ENCODE results near the gene DUS1L.

The DUS1L gene

GRCh38 chr17:82018989-82019689 is 46.5 kb downstream of the DUS1L start:
- no peak for TF ChIP-seq CTCF (IDR thresholded peaks at IDR 0.05; ENCODE audit: borderline replicate concordance, insufficient read depth, low read depth, low read length)
- no peak overlapping the region for H3K4me3 ChIP-seq (ENCODE audit: low read depth, low read length)

GRCh38 chr17:82018152-82018988 is 47.2 kb downstream of the DUS1L start:
- no peak for TF ChIP-seq CTCF (IDR thresholded peaks at IDR 0.05; ENCODE audit: borderline replicate concordance, insufficient read depth, low read depth, low read length)
- no peak overlapping the region for H3K4me3 ChIP-seq (ENCODE audit: low read depth, low read length)

- no peak for TF ChIP-seq CTCF (IDR thresholded peaks at IDR 0.05; ENCODE audit: borderline replicate concordance, insufficient read depth, low read depth, low read length)
Observed at GRCh38 chr17:82017612-82018151, 47.9 kb downstream of the DUS1L start.

GRCh38 chr17:82016875-82017459 is 48.6 kb downstream of the DUS1L start:
- no peak overlapping the region for H3K4me3 ChIP-seq (ENCODE audit: low read depth, low read length)
- TF ChIP-seq CTCF (IDR thresholded peaks at IDR 0.05; ENCODE audit: borderline replicate concordance, insufficient read depth, low read depth, low read length): no peak

More at GRCh38 chr17:82017612-82018151, 47.9 kb downstream of the DUS1L start:
- no peak overlapping the region for H3K4me3 ChIP-seq (ENCODE audit: low read depth, low read length)

- no peak overlapping the region for H3K4me3 ChIP-seq (ENCODE audit: low read depth, low read length)
- TF ChIP-seq CTCF (IDR thresholded peaks at IDR 0.05; ENCODE audit: borderline replicate concordance, insufficient read depth, low read depth, low read length): no peak
Observed at GRCh38 chr17:82016061-82016874, 49.3 kb downstream of the DUS1L start.

GRCh38 chr17:82015311-82015971 is 50.2 kb downstream of the DUS1L start:
- no peak overlapping the region for H3K4me3 ChIP-seq (ENCODE audit: low read depth, low read length)
- no peak for TF ChIP-seq CTCF (IDR thresholded peaks at IDR 0.05; ENCODE audit: borderline replicate concordance, insufficient read depth, low read depth, low read length)

Measured in GM12875 (cell line).